Spinal cord (tissue), 10 donors: Measurements from ENCODE around the gene CCDC88C. TPM values are rescaled to one million over a fixed set of nuclear protein-coding genes. Genes with fewer than 3 reads are reported as not detected.

Experiments used
- DNase-seq, 6 donors: peaks; one replicate each; pipeline versions ENCODE4 v3.0.0 to v3.0.0-alpha.2; 2013 to 2015; ENCODE audit warnings: low spot score in 6 of 6, low read depth in 4 of 6
- H3K27ac ChIP-seq: one replicate; pipeline ENCODE4 v1.5.1; 2013; ENCODE audit warnings: low read depth, low read length, control low read depth
- H3K27me3 ChIP-seq: one replicate; pipeline ENCODE4 v1.6.1; 2013; ENCODE audit warnings: low read length; ENCODE audit not compliant: control insufficient read depth, insufficient read depth
- H3K36me3 ChIP-seq: one replicate; pipeline ENCODE4 v1.6.1; 2013; ENCODE audit warnings: low read length; ENCODE audit not compliant: control insufficient read depth, insufficient read depth
- H3K4me1 ChIP-seq: one replicate; pipeline ENCODE4 v1.6.1; 2013; ENCODE audit warnings: low read length; ENCODE audit not compliant: control insufficient read depth, insufficient read depth
- H3K4me3 ChIP-seq: one replicate; pipeline ENCODE4 v1.5.1; 2013; ENCODE audit warnings: low read depth, low read length, control low read depth
- H3K9me3 ChIP-seq: one replicate; pipeline ENCODE4 v1.6.1; 2013; ENCODE audit warnings: low read length; ENCODE audit not compliant: control insufficient read depth, insufficient read depth
- WGBS: methylation state at CpG from one replicate; pipeline ENCODE4 v1.1.5; 2013; ENCODE audit warnings: missing lambda C conversion rate; ENCODE audit not compliant: insufficient coverage; 5-methylcytosine and 5-hydroxymethylcytosine counted together
- polyA plus RNA-seq, 2 donors: library from polyadenylated mRNA; unstranded; fragments of 120-200 nt; gene quantifications; one replicate each; pipeline ENCODE4 v1.2.1, GENCODE V29; 2013; ENCODE audit not compliant: insufficient read length in 2 of 2
- total RNA-seq, 2 donors: library from RNA; depleted of rRNA in 1 of 2; stranded (reverse); fragments of 120-200 nt in 1 of 2; fragments of >200 nt in 1 of 2; gene quantifications; one replicate each; pipeline versions ENCODE4 v1.2.3 to v1.2.4, GENCODE V29; 2013 to 2014
- donor health status: healthy.

CCDC88C gene
- total and polyA plus RNA-seq, 4 donors: 8.8 to 22.6 (median 19.9) TPM

GRCh38 chr14:91374879-91375702 is 42.5 kb downstream of the CCDC88C start:
- DNase-seq: peak in 2 of 6 donors; percentile 77 to 82
- peaks cover 94% of the 10 kb centered on the region for H3K4me1 ChIP-seq
- H3K4me3 ChIP-seq: no peak overlapping the region
- H3K9me3 ChIP-seq: no peaks in the 10 kb centered on the region
- H3K27ac ChIP-seq: no peak overlapping the region
- no peaks in the 10 kb centered on the region for H3K27me3 ChIP-seq
- peaks cover 3% of the 10 kb centered on the region for H3K36me3 ChIP-seq
- 59% methylated on average over 18 of the region's 26 CpGs for WGBS

DNA sequence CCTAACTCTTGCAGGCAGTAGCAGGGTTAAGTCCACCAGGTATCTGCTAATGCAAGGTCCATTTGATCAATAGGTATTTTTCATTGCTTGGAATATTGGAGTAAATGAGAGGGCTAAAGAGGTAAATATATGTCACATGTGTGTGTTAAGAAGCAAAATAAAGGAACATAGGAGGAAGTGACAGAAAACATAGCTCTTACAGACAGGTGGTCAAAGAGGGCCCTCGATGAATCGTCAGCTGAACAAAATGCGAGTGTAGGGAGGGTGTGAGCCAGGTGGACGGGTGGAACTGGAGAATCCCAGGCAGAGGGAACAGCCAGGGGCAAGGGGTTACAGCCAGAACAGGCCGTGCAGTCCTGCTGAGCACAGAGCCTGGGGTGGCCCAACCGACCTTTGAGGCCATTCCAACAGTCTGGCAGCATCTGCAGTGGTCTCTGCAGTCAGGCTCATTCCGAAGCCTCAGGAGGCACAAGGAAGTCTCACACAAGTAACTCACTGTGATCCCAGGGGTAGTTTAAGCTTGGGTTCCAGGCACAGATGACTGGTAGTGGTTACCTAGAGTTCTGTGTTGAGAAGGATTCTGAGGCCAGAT is 43.2 kb downstream of the CCDC88C start:
- Histone ChIP-seq H3K4me3 (no peak overlapping the region), H3K36me3 (peaks cover 3% of the 10 kb centered on the region), H3K4me1 (peaks cover 94% of the 10 kb centered on the region), H3K27ac (no peak overlapping the region), H3K9me3 (no peaks in the 10 kb centered on the region), H3K27me3 (no peaks in the 10 kb centered on the region)
- 66% methylated on average over 7 of the region's 7 CpGs for WGBS
- DNase-seq: no peak

- Histone ChIP-seq H3K4me1 (peaks cover 94% of the 10 kb centered on the region), H3K9me3 (no peaks in the 10 kb centered on the region), H3K27ac (no peak overlapping the region), H3K36me3 (peaks cover 3% of the 10 kb centered on the region), H3K27me3 (no peaks in the 10 kb centered on the region), H3K4me3 (no peak overlapping the region)
- WGBS: 62% methylated on average over 11 of the region's 11 CpGs
- no peak for DNase-seq
Measured at GRCh38 chr14:91373591-91374254, 43.9 kb downstream of the CCDC88C start.

- H3K27me3 ChIP-seq: no peaks in the 10 kb centered on the region
- H3K9me3 ChIP-seq: no peaks in the 10 kb centered on the region
- no peak overlapping the region for H3K27ac ChIP-seq
- 57% methylated on average over 15 of the region's 17 CpGs for WGBS
- H3K4me1 ChIP-seq: peaks cover 92% of the 10 kb centered on the region
- H3K36me3 ChIP-seq: peaks cover 3% of the 10 kb centered on the region
- H3K4me3 ChIP-seq: no peak overlapping the region
- no peak for DNase-seq
Measured at GRCh38 chr14:91372671-91373495, 44.7 kb downstream of the CCDC88C start.

DNA sequence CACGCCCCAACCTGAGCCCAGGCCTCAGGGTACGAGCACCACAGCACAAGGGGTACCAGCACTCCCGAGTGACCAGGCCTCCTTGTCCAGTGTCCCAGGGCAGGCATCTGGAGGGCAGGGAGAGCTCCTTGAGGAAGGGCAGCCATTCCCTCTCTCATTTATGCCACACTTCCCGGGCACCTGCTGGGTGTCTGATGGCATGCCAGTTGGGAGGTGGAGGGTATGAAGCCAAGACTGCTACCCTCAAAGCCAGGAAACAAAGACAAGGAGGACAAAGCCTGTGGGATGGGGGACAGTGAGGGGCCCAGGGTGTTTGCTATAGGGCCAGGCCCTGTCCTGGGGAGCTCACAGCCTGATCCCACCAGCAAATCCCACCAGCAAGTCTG is 45.6 kb downstream of the CCDC88C start:
- no peak overlapping the region for H3K27ac ChIP-seq
- no peak for DNase-seq
- H3K4me3 ChIP-seq: no peak overlapping the region
- H3K27me3 ChIP-seq: no peaks in the 10 kb centered on the region
- H3K36me3 ChIP-seq: peaks cover 3% of the 10 kb centered on the region
- H3K9me3 ChIP-seq: no peaks in the 10 kb centered on the region
- H3K4me1 ChIP-seq: peaks cover 90% of the 10 kb centered on the region
- 85% methylated on average over 3 of the region's 4 CpGs for WGBS

DNA sequence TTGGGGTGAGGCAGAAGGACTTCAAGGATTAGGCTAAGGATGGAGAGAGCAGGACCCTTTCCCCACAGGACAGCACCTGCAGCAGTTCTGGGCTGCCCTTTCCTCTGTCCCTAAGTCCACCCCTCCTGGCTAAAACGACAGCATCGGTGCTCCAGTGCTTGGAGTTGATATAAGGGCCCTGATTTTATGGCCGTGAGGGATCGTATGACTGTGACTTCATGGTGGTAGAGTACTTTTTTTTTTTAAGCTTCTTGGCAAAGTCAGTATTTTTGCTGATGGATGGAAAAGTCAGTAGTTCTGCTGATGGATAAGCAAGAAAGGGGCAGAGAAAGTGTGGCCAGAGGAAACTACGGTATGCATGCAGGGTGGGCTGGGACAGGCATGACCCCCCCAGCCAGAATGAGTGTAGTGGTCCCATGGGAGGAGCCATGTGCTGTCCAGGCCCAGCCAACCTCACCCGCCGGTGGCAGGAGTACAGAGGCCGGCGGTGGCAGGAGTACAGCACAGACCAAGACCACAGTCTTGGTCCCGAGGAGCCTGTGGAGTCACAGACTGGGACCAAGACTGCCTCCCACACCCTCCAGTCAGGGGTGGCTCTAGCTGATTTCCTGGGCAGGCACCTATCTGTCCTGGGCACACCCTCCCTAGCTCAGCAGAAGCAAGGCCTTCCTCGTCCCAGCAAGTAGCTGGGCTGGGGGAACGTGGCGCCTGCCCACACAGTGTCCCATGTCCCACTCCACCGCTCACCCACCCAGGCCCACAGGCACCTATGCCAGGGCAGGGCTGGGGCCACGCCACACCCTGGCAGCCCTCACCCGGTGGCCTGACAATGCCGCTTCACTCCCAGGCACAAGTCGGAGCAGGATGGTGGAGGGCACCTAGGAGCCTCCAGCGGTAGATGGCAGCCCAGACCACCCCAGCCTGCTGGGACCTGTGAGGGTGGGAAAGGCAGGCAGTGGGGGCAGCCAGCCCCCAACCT is 46.3 kb downstream of the CCDC88C start:
- H3K36me3 ChIP-seq: peaks cover 3% of the 10 kb centered on the region
- H3K9me3 ChIP-seq: no peaks in the 10 kb centered on the region
- no peak for DNase-seq
- WGBS: 79% methylated on average over 17 of the region's 19 CpGs
- no peaks in the 10 kb centered on the region for H3K27me3 ChIP-seq
- no peak overlapping the region for H3K4me3 ChIP-seq
- no peak overlapping the region for H3K27ac ChIP-seq
- peaks cover 91% of the 10 kb centered on the region for H3K4me1 ChIP-seq

DNA sequence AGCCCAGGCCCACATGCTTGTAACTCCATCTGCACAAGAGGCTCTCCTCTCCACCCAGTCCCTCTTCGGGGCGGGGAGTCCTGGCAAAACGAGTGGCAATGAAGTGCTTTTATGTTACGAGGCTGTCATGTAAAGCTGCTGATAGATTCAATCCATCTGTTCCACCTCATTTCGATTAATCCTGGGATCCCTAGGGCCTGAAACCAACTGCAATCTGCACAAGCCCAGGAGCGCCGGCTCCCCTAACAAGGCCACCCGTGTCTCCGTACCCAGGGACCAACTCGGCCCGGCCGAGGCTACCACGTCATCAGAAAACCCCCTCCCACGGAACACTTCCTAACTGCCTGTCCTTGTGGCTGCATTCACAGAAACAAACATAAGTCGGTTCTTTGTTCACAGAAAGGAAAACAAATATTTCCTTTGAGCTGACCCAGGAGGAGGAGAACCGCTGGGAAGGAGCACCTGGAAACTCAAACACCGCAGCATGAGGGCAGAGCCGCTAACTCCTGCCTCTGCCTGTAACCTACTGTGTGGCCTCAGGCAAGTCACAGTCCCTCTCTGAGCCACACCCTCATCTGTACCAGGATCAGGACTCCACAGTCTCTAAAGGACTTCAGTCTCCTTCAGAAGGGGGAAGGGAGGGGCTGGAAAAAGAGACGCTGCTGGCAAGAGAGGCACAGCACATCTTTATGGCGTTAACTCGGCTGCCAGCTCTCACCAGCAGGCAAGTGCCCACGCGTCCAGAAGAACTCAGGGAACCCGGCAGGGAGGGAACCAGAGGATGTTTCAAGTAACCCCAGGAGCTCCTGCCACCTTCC is 47.8 kb downstream of the CCDC88C start:
- Histone ChIP-seq H3K9me3 (no peaks in the 10 kb centered on the region), H3K4me3 (no peak overlapping the region), H3K4me1 (peaks cover 79% of the 10 kb centered on the region), H3K27me3 (no peaks in the 10 kb centered on the region), H3K27ac (peak overlapping the region; percentile 4), H3K36me3 (peaks cover 3% of the 10 kb centered on the region)
- WGBS: 39% methylated on average over 21 of the region's 24 CpGs
- peak in 2 of 6 donors; percentile 84 to 88 for DNase-seq

DNA sequence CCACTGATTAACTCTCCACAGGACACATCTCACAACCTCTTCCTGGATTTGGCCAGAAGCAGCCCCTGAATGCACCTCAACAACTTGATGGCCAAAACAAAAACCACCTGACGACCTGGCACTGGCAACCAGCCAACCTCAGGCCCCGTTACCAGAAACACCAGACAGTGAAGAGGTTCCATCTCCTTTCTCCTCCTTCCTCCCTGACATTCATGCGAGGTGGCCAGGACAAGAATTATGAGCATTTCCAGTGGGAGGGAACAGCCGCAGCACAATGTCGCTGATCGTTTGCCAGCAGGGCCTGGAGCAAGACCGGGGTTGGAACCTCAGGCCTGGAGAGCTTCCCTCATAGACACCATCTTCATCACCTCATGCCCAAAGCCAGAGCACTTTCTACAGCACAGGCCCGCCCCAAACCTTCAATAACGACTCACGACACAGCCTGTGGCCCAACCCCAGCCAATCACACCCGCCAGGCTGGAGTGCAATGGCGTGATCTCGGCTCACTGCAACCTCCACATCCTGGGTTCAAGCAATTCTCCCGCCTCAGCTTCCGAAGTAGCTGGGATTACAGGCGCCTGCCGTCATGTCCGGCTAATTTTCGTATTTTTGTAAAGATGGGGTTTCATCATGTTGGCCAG is 48.7 kb downstream of the CCDC88C start:
- 65% methylated on average over 10 of the region's 19 CpGs for WGBS
- Histone ChIP-seq H3K4me1 (peaks cover 74% of the 10 kb centered on the region), H3K9me3 (no peaks in the 10 kb centered on the region), H3K4me3 (no peak overlapping the region), H3K27me3 (no peaks in the 10 kb centered on the region), H3K36me3 (peaks cover 3% of the 10 kb centered on the region), H3K27ac (no peak overlapping the region)
- DNase-seq: no peak
